Suprapubic skin (tissue), 4 donors: ENCODE measurements around the gene UBTD2. TPM values are rescaled to one million over a fixed set of nuclear protein-coding genes. Genes with fewer than 3 reads are reported as not detected.
"Not testable (repeated sequence)": the region's sequence is repeated elsewhere in the genome, so short reads cannot be mapped to it uniquely, and the experiment has no call there.

ENCODE experiments used
- DNase-seq, 2 donors: peaks; one replicate each; pipeline ENCODE4 v3.0.0-alpha.2; 2019; ENCODE audit warnings: low spot score in 2 of 2
- H3K27ac ChIP-seq: fragments of 200-600 bp; sonication (generic); one replicate; pipeline ENCODE4 v1.5.1; 2019
- H3K27me3 ChIP-seq: fragments of 200-600 bp; sonication (generic); one replicate; pipeline ENCODE4 v1.5.1; 2019
- H3K36me3 ChIP-seq: fragments of 200-600 bp; sonication (generic); one replicate; pipeline ENCODE4 v1.5.1; 2019
- H3K4me1 ChIP-seq: fragments of 200-600 bp; sonication (generic); one replicate; pipeline ENCODE4 v1.5.1; 2019
- H3K4me3 ChIP-seq: fragments of 200-600 bp; sonication (generic); one replicate; pipeline ENCODE4 v1.5.1; 2019; ENCODE audit warnings: mild to moderate bottlenecking
- H3K9me3 ChIP-seq: fragments of 200-600 bp; sonication (generic); one replicate; pipeline ENCODE4 v1.5.1; 2019
- EP300 ChIP-seq: sonication (generic); formaldehyde crosslinking; IDR thresholded peaks from one replicate; pipeline ENCODE4 v1.6.1; 2017; ENCODE audit warnings: antibody characterized with exemption
- POLR2A ChIP-seq, 2 donors: fragments of 450-650 bp; IDR thresholded peaks; one replicate each; pipeline ENCODE4 v1.6.1; 2017; ENCODE audit warnings: antibody characterized with exemption in 2 of 2, mild to moderate bottlenecking in 2 of 2, moderate library complexity in 2 of 2
- POLR2AphosphoS5 ChIP-seq, 3 donors: sonication (generic); formaldehyde crosslinking; IDR thresholded peaks; one replicate each; pipeline ENCODE4 v1.6.1; 2017; ENCODE audit warnings: antibody characterized with exemption in 3 of 3
- WGBS: methylation state at CpG from one replicate; pipeline ENCODE4 v1.1.5; 2018; 5-methylcytosine and 5-hydroxymethylcytosine counted together
- total RNA-seq, 4 donors: library from RNA; depleted of rRNA; stranded (reverse); fragments of >200 nt; gene quantifications; one replicate each; pipeline ENCODE4 v1.1.0, GENCODE V29; 2016
- TF ChIP-seq, protein P1 (sequence below), 2 donors: fragments of 200-600 bp in 1 of 2; fragments of 450-650 bp in 1 of 2; sonication (generic) in 1 of 2; IDR thresholded peaks; one replicate each; pipeline ENCODE4 v1.5.1; 2016 to 2019; ENCODE audit warnings: antibody characterized with exemption in 2 of 2, mild to moderate bottlenecking in 1 of 2, moderate library complexity in 1 of 2

UBTD2 gene
- total RNA-seq, 4 donors from 2014 or later, result 7.0 to 14.6 (median 12.8) TPM

GRCh38 chr5:172299916-172300439 lies 16.4 kb upstream of the UBTD2 start:
- DNase-seq, result no peak
- no peaks in the 10 kb centered on the region for H3K36me3 ChIP-seq
- no peak overlapping the region for H3K4me3 ChIP-seq
- 93% methylated on average over 2 of the region's 2 CpGs for WGBS
- H3K27me3 ChIP-seq, result no peaks in the 10 kb centered on the region
- H3K9me3 ChIP-seq, result no peaks in the 10 kb centered on the region
- H3K4me1 ChIP-seq, result no peaks in the 10 kb centered on the region
- no peak overlapping the region for H3K27ac ChIP-seq
- TF ChIP-seq, protein P1, sequence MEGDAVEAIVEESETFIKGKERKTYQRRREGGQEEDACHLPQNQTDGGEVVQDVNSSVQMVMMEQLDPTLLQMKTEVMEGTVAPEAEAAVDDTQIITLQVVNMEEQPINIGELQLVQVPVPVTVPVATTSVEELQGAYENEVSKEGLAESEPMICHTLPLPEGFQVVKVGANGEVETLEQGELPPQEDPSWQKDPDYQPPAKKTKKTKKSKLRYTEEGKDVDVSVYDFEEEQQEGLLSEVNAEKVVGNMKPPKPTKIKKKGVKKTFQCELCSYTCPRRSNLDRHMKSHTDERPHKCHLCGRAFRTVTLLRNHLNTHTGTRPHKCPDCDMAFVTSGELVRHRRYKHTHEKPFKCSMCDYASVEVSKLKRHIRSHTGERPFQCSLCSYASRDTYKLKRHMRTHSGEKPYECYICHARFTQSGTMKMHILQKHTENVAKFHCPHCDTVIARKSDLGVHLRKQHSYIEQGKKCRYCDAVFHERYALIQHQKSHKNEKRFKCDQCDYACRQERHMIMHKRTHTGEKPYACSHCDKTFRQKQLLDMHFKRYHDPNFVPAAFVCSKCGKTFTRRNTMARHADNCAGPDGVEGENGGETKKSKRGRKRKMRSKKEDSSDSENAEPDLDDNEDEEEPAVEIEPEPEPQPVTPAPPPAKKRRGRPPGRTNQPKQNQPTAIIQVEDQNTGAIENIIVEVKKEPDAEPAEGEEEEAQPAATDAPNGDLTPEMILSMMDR (IDR thresholded peaks at IDR 0.05), result no peak
- no peak for TF ChIP-seq EP300
- TF ChIP-seq POLR2A (IDR thresholded peaks at IDR 0.05), result no peak
- TF ChIP-seq POLR2AphosphoS5 (IDR thresholded peaks at IDR 0.05), result no peak

DNA sequence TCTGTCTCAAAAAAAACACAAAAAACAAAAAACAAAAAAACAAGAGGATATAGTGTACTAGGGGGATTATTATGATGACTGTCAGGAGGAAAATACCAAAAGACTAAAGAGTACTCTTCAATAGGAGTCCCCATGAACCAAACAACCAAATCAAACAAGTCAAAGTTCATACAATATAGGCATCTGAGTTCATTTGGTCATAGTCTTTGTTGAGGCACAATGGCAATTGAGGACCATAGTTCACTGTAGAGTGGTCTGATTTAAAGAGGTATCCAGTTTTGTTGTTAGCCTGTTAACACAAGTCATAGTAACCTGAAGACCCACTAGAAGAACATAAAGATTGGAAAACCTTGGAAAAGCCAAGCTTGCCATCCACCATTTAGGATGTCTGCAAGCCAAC lies 11.3 kb upstream of the UBTD2 start:
- no peaks in the 10 kb centered on the region for H3K9me3 ChIP-seq
- H3K36me3 ChIP-seq, result no peaks in the 10 kb centered on the region
- TF ChIP-seq POLR2AphosphoS5 (IDR thresholded peaks at IDR 0.05), result no peak
- no peak for TF ChIP-seq EP300
- no peak for TF ChIP-seq POLR2A (IDR thresholded peaks at IDR 0.05)
- DNase-seq, result no peak
- no peak overlapping the region for H3K27ac ChIP-seq
- no peaks in the 10 kb centered on the region for H3K27me3 ChIP-seq
- H3K4me3 ChIP-seq, result no peak overlapping the region
- H3K4me1 ChIP-seq, result peaks cover 7% of the 10 kb centered on the region

DNA sequence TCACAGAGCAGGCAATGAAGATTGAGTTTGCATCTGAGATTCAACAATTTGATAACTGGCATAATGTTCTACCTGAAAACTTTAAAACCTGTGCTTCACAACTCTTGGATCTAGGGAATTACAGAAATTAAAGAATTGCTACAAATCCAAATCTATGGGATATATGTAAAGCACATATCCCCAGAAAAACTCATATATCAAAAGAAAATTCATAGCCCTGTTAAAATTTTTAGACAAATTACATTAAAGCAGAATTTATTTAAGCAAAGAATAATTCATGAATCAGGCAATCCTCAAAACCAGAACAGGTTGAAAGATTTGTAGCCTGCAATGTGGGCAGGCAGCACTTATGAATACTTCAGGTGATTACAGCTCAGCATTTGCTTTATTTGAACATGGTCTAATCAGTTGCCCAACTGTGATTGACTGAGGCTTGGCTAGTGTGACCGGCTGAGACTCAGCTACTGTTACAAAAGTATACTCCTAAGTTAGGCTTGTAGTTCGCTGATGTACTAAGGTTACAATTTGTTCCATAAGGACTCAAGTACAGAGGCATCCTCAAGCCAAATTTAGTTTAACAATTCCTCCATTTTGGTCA lies 10.3 kb upstream of the UBTD2 start:
- no peaks in the 10 kb centered on the region for H3K27me3 ChIP-seq
- WGBS, result 83% methylated on average over 2 of the region's 2 CpGs
- peaks cover 7% of the 10 kb centered on the region for H3K4me1 ChIP-seq
- no peak for DNase-seq
- H3K27ac ChIP-seq, result no peak overlapping the region
- H3K4me3 ChIP-seq, result no peak overlapping the region
- no peaks in the 10 kb centered on the region for H3K36me3 ChIP-seq
- H3K9me3 ChIP-seq, result no peaks in the 10 kb centered on the region
- TF ChIP-seq POLR2AphosphoS5 (IDR thresholded peaks at IDR 0.05), result no peak
- TF ChIP-seq, protein P1 (IDR thresholded peaks at IDR 0.05), result no peak
- no peak for TF ChIP-seq EP300

DNA sequence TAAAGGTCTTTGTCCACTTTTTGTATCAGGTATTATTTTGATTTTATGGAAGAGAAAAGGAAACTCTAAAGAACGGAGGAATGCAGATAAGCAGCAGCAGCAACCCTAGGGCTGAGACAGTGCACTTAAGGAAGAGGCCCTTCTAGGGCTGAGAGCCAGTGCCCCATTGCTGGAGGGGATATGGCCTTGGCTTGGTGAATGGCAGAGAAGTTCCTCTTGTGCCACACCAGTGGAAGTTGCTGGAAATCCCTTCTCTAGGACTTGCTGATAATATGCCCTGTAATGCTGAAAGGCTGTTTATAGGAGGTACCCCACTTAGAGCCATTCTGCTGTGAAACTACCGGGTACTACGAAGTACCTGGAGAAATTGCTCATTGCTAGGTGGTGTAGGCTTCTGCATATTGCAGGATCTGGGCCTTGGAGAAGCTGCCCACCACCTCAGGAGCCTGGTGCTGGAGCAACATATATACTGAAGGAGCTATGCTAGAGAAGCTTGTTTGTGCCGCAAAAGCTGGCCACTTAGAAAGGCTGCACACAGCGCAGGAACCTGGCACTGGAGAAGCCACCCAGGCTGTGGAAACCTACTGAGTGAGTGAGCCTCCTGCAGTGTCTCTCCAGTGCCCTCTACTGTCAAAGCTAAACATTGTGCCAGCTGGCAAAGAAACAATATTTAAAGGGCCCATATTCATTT lies 9.6 kb upstream of the UBTD2 start:
- Histone ChIP-seq H3K4me1 (peaks cover 7% of the 10 kb centered on the region), H3K9me3 (no peaks in the 10 kb centered on the region), H3K27me3 (no peaks in the 10 kb centered on the region), H3K36me3 (no peaks in the 10 kb centered on the region), H3K4me3 (no peak overlapping the region), H3K27ac (no peak overlapping the region)
- TF ChIP-seq POLR2AphosphoS5 (IDR thresholded peaks at IDR 0.05) (peak in 1 of 3 donors; percentile 40), EP300 (no peak), POLR2A (IDR thresholded peaks at IDR 0.05) (no peak)
- TF ChIP-seq, protein P1 (IDR thresholded peaks at IDR 0.05), result peak; percentile 73 to 89
- DNase-seq, result peak in 1 of 2 donors; percentile 74
- 27% methylated on average over 5 of the region's 5 CpGs for WGBS

DNA sequence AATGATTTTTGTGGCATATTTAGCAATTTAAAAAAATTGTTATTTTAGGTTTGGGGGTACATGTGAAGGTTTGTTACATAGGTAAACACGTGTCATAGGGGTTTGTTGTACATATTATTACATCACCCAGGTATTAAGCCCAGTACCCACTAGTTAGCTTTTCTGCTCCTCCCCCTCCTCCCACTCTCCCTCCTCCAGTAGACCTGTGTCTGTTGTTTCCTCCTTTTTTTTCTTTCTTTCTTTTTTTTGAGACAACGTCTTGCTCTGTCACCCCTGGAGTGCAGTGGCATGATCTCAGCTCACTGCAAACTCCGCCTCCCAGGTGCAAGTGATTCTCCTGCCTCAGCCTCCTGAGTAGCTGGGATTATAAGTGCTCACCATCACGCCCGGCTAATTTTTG lies 8.3 kb upstream of the UBTD2 start:
- H3K36me3 ChIP-seq, H3K9me3 ChIP-seq, H3K27me3 ChIP-seq, H3K27ac ChIP-seq, DNase-seq, H3K4me1 ChIP-seq, H3K4me3 ChIP-seq: not testable (repeated sequence)
- 88% methylated on average over 5 of the region's 5 CpGs for WGBS

- Histone ChIP-seq H3K36me3 (no peaks in the 10 kb centered on the region), H3K4me1 (peaks cover 16% of the 10 kb centered on the region), H3K27ac (no peak overlapping the region), H3K27me3 (no peaks in the 10 kb centered on the region), H3K4me3 (no peak overlapping the region), H3K9me3 (no peaks in the 10 kb centered on the region)
- no peak for DNase-seq
- 96% methylated on average over 4 of the region's 4 CpGs for WGBS
- TF ChIP-seq POLR2A (IDR thresholded peaks at IDR 0.05), result no peak
- TF ChIP-seq, protein P1 (IDR thresholded peaks at IDR 0.05), result no peak
- TF ChIP-seq POLR2AphosphoS5 (IDR thresholded peaks at IDR 0.05), result no peak
- TF ChIP-seq EP300, result no peak
Observed at GRCh38 chr5:172288465-172288864, 4.9 kb upstream of the UBTD2 start.

DNA sequence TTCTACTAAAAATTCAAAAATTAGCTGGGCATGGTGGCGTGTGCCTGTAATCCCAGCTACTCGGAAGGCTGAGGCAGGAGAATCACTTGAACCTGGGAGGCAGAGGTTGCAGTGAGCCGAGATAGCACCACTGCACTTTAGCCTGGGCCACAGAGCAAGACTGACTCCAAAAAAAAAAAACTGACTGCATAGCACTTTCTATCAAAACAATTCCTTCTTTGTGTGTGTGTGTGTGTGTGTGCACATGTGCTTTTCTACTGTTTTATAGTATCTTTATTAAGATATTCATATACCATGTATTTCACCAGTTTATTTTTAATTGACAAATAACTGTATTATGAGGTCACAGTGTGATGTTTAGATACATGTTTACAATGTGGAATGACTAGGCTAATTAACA lies 3.6 kb upstream of the UBTD2 start:
- not testable (repeated sequence) for H3K9me3 ChIP-seq, H3K27me3 ChIP-seq, DNase-seq, H3K4me3 ChIP-seq, H3K36me3 ChIP-seq, H3K27ac ChIP-seq
- H3K4me1 ChIP-seq, result peaks cover 20% of the 10 kb centered on the region
- WGBS, result 94% methylated on average over 3 of the region's 3 CpGs
